Stimulated activated CD4-positive, alpha-beta T cell treated with anti-CD3 and anti-CD28 coated beads, Interleukin-4, amount 100 ng/mL, for 24 hours (primary cell): ENCODE data around the gene NCAPH2.
"Not testable (repeated sequence)": the region's sequence is repeated elsewhere in the genome, so short reads cannot be mapped to it uniquely, and the experiment has no call there.

Experiments used
- DNase-seq: peaks from one replicate; pipeline ENCODE4 v3.0.0-alpha.2; 2020

Gene NCAPH2

GRCh38 chr22:50531546-50531961 lies 23.5 kb downstream of the NCAPH2 start:
- DNase-seq = peak; percentile 69

GRCh38 chr22:50531962-50532674 lies 24.1 kb downstream of the NCAPH2 start:
- DNase-seq = peak; percentile 8

- DNase-seq = no peak
These were observed 25.1 kb downstream of the NCAPH2 start for GRCh38 chr22:50532824-50533796.

GRCh38 chr22:50533856-50534711 lies 26.1 kb downstream of the NCAPH2 start:
- DNase-seq = not testable (repeated sequence)

GRCh38 chr22:50535113-50535512 lies 27.1 kb downstream of the NCAPH2 start:
- DNase-seq = no peak

GRCh38 chr22:50536226-50536625 lies 28.2 kb downstream of the NCAPH2 start:
- no peak for DNase-seq

- DNase-seq = no peak
These were observed 29.7 kb downstream of the NCAPH2 start for GRCh38 chr22:50537765-50538164.

- DNase-seq = no peak
These were observed 32.4 kb downstream of the NCAPH2 start for GRCh38 chr22:50540381-50540780.

- peak; percentile 26 for DNase-seq
These were observed 33.6 kb downstream of the NCAPH2 start for GRCh38 chr22:50541667-50542026.

- DNase-seq = peak; percentile 22
These were observed 34.4 kb downstream of the NCAPH2 start for GRCh38 chr22:50542416-50542927.

GRCh38 chr22:50544078-50544745 lies 36.2 kb downstream of the NCAPH2 start:
- DNase-seq = peak; percentile 83

- DNase-seq = peak; percentile 20
These were observed 36.8 kb downstream of the NCAPH2 start for GRCh38 chr22:50544746-50545253.

GRCh38 chr22:50545522-50546325 lies 37.7 kb downstream of the NCAPH2 start, which contains the start of gene KLHDC7B:
Gene KLHDC7B, plus strand, starts transcription at chr22:50545899. Its CDS starts 345 bp downstream, at chr22:50546244.
- DNase-seq = peak; percentile 36

GRCh38 chr22:50546326-50547262 lies 38.6 kb downstream of the NCAPH2 start:
- no peak for DNase-seq

GRCh38 chr22:50547263-50547985 lies 39.4 kb downstream of the NCAPH2 start:
- no peak for DNase-seq

GRCh38 chr22:50548040-50548920 lies 40.3 kb downstream of the NCAPH2 start:
- peak; percentile 63 for DNase-seq

GRCh38 chr22:50548921-50549790 lies 41.1 kb downstream of the NCAPH2 start:
- DNase-seq = no peak
